ENCODE data around the gene FCRL1.

DNA sequence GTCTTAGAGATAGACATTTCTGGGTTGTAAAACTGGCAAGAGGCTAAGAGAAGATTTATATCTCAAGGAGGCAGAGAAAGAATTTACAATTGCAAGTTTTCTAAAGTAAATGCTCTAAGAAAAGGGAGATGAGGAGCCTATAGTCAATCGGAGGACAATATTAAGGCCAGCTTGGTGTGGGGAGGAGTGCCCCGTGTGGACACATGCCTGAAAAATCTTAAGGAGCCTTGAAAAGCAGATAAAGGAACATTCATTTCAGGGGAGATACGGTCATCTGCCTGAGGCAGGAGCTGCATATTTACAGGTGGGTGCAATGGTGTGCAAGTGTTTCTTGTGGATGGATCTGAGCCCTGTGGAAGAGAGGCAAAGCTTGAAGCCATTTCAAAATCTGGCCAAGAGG lies 68.6 kb downstream of the FCRL1 start:
- TF ChIP-seq POLR2A (IDR thresholded peaks at IDR 0.05; ENCODE audit: control extremely low read depth in 1 of 2, low read depth in 2 of 2, low read length in 2 of 2), result no peak
- TF ChIP-seq, protein P1, sequence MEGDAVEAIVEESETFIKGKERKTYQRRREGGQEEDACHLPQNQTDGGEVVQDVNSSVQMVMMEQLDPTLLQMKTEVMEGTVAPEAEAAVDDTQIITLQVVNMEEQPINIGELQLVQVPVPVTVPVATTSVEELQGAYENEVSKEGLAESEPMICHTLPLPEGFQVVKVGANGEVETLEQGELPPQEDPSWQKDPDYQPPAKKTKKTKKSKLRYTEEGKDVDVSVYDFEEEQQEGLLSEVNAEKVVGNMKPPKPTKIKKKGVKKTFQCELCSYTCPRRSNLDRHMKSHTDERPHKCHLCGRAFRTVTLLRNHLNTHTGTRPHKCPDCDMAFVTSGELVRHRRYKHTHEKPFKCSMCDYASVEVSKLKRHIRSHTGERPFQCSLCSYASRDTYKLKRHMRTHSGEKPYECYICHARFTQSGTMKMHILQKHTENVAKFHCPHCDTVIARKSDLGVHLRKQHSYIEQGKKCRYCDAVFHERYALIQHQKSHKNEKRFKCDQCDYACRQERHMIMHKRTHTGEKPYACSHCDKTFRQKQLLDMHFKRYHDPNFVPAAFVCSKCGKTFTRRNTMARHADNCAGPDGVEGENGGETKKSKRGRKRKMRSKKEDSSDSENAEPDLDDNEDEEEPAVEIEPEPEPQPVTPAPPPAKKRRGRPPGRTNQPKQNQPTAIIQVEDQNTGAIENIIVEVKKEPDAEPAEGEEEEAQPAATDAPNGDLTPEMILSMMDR (IDR thresholded peaks at IDR 0.05; ENCODE audit: control extremely low read depth in 1 of 3, insufficient read depth in 1 of 3, low read depth in 1 of 3, low read length in 3 of 3), result peak in 1 of 3 experiments; percentile 30; a peak in 1 of 4 replicates
- TF ChIP-seq CHD2 (IDR thresholded peaks at IDR 0.05; ENCODE audit: low read length), result no peak
- TF ChIP-seq POLR2AphosphoS5 (IDR thresholded peaks at IDR 0.05; ENCODE audit: low read depth, low read length), result no peak
- no peak for TF ChIP-seq SP2 (IDR thresholded peaks at IDR 0.05; ENCODE audit: low read length)
- TF ChIP-seq JUN (IDR thresholded peaks at IDR 0.05; ENCODE audit: low read depth, low read length), result no peak
- no peak for TF ChIP-seq BCL11A (IDR thresholded peaks at IDR 0.05; ENCODE audit: low read depth in 2 of 2, low read length in 2 of 2)
- TF ChIP-seq EZH2 (IDR thresholded peaks at IDR 0.05; ENCODE audit: low read depth, low read length, severe bottlenecking), result no peak
- no peak for TF ChIP-seq SAP30 (IDR thresholded peaks at IDR 0.05; ENCODE audit: insufficient read depth, insufficient replicate concordance, low read length)
- TF ChIP-seq EGR1 (IDR thresholded peaks at IDR 0.05; ENCODE audit: borderline replicate concordance, low read depth, low read length), result no peak
- no peak for TF ChIP-seq TAF1 (IDR thresholded peaks at IDR 0.05; ENCODE audit: low read depth, low read length)
- TF ChIP-seq CBX5 (IDR thresholded peaks at IDR 0.05; ENCODE audit: low read depth, low read length), result no peak

All from H1 (cell line).